ENCODE measurements around the gene MXD4. TPM values are rescaled to one million over a fixed set of nuclear protein-coding genes. Genes with fewer than 3 reads are reported as not detected.

MXD4 gene
- total and polyA plus RNA-seq, 2 donors (not counting 1 experiment from before 2014, with no cell fraction given), result 67.3 to 75.3 TPM

DNA sequence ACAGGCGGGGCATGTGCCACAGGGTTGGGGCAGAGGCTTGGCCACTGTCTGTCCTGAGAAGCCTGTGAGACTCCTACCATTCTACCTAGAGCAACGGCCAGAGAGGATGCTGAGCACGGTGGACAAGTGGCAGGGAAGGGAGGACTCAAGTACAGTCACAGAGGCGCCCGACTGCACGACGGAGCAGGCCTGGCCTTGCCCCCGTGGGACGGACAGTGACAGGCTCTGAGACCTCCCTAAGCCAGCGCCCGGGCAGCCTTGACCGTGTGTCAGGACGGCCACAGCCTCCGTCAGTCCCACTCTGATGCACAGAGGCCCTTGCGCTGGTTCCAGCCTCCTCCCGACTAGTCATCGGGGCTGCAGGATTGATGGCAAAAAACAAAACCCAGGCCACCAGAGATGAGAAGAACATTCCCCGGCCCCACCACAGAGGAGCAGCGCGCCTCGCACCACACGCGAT is 36.7 kb upstream of the MXD4 start:
- H3K27me3 Mint-ChIP-seq, result no peaks in the 10 kb centered on the region
- intact Hi-C loops (cut with micrococcal nuclease), result no loop called here
- no peak overlapping the region for H3K4me3 Mint-ChIP-seq
- peak overlapping the region; percentile 76 for H3K27ac Mint-ChIP-seq
- Histone ChIP-seq H3K9ac (ENCODE audit: low read length) (no peak overlapping the region), H3K4me2 (replicated peaks; ENCODE audit: low read depth, low read length, poor library complexity, severe bottlenecking) (no peak overlapping the region), H4K20me1 (ENCODE audit: control insufficient read depth, insufficient read depth, low read length, poor library complexity, severe bottlenecking) (no peaks in the 10 kb centered on the region), H3K79me2 (ENCODE audit: control insufficient read depth, insufficient read depth, low read length) (no peaks in the 10 kb centered on the region), H3K36me3 (replicated peaks in 1 of 2; ENCODE audit: control extremely low read depth in 1 of 2, control insufficient read depth in 1 of 2, extremely low read depth in 1 of 2, insufficient read depth in 2 of 2, low read length in 1 of 2) (no peaks in the 10 kb centered on the region), H3K27ac (ENCODE audit: low read length in 2 of 2) (no peak overlapping the region), H3K27me3 (replicated peaks in 1 of 4; ENCODE audit: control extremely low read depth in 1 of 4, control insufficient read depth in 3 of 4, insufficient read depth in 4 of 4, low read length in 3 of 4) (no peaks in the 10 kb centered on the region), H3K9me3 (ENCODE audit: control extremely low read depth in 1 of 3, control insufficient read depth in 2 of 3, insufficient read depth in 1 of 3, low read length in 2 of 3) (peaks cover 0 to 4% (median 0%) of the 10 kb centered on the region in 3 donors), H3K4me3 (ENCODE audit: control extremely low read depth in 1 of 5, extremely low read depth in 1 of 5, insufficient read depth in 1 of 5, low read depth in 2 of 5, low read length in 4 of 5) (no peak overlapping the region), H2AFZ (ENCODE audit: insufficient read depth, low read depth, low read length, poor library complexity, severe bottlenecking) (no peak overlapping the region), H3K4me1 (ENCODE audit: control insufficient read depth in 2 of 2, insufficient read depth in 2 of 2, low read length in 2 of 2) (peaks cover 0 to 8% of the 10 kb centered on the region in 2 donors)
- ChIA-PET POLR2A (no interaction called here), CTCF (no interaction called here)
- DNase-seq (no peak), ATAC-seq (ENCODE audit: low read depth) (no peak)
- TF ChIP-seq, protein P1, sequence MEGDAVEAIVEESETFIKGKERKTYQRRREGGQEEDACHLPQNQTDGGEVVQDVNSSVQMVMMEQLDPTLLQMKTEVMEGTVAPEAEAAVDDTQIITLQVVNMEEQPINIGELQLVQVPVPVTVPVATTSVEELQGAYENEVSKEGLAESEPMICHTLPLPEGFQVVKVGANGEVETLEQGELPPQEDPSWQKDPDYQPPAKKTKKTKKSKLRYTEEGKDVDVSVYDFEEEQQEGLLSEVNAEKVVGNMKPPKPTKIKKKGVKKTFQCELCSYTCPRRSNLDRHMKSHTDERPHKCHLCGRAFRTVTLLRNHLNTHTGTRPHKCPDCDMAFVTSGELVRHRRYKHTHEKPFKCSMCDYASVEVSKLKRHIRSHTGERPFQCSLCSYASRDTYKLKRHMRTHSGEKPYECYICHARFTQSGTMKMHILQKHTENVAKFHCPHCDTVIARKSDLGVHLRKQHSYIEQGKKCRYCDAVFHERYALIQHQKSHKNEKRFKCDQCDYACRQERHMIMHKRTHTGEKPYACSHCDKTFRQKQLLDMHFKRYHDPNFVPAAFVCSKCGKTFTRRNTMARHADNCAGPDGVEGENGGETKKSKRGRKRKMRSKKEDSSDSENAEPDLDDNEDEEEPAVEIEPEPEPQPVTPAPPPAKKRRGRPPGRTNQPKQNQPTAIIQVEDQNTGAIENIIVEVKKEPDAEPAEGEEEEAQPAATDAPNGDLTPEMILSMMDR (IDR thresholded peaks at IDR 0.05), result no peak
- TF ChIP-seq EZH2 (IDR thresholded peaks at IDR 0.05; ENCODE audit: borderline replicate concordance, insufficient read depth, low read depth, low read length, poor library complexity, severe bottlenecking), result no peak
- no peaks in the 10 kb centered on the region for H3K9me3 Mint-ChIP-seq (ENCODE audit: insufficient read depth)
- WGBS (ENCODE audit: insufficient coverage), result 88% methylated on average over 17 of the region's 23 CpGs
- H3K4me1 Mint-ChIP-seq, result peaks cover 20% of the 10 kb centered on the region

DNA sequence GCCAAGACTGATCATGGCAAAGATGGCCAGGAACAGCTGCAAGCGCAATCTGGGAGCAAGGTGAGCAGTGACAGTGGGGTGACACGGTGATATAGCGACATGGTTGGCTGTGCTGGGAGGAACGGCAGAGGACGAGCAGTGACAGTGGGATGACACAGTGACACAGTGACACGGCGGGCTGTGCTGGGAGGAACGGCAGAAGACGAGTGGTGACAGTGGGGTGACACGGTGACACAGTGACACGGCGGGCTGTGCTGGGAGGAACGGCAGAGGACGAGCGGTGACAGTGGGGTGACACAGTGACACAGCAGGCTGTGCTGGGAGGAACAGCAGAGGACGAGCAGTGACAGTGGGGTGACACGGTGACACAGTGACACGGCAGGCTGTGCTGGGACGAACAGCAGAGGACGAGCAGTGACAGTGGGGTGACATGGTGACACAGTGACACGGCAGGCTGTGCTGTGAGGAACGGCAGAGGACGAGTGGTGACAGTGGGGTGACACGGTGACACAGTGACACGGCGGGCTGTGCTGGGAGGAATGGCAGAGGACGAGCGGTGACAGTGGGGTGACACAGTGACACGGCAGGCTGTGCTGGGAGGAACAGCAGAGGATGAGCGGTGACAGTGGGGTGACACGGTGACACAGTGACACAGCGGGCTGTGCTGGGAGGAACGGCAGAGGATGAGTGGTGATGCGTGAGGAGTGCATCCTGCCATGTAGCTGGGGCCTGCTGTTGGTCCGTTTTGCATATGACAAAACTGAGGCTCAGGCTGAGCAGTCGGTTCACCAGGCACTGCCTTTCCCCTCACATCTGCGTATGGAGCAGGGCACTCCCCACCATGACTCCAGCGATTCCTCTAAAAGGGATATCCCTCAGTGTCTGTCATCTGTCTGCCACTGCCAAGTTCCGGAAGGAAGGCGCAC is 36.0 kb upstream of the MXD4 start:
- no peak overlapping the region for H3K9ac ChIP-seq (ENCODE audit: low read length)
- no peaks in the 10 kb centered on the region for H3K79me2 ChIP-seq (ENCODE audit: control insufficient read depth, insufficient read depth, low read length)
- H3K27ac ChIP-seq (ENCODE audit: low read length in 2 of 2), result no peak overlapping the region
- CTCF ChIA-PET, result no interaction called here
- WGBS (ENCODE audit: insufficient coverage), result 86% methylated on average over 39 of the region's 40 CpGs
- H2AFZ ChIP-seq (ENCODE audit: insufficient read depth, low read depth, low read length, poor library complexity, severe bottlenecking), result no peak overlapping the region
- no peaks in the 10 kb centered on the region for H3K36me3 ChIP-seq (replicated peaks in 1 of 2; ENCODE audit: control extremely low read depth in 1 of 2, control insufficient read depth in 1 of 2, extremely low read depth in 1 of 2, insufficient read depth in 2 of 2, low read length in 1 of 2)
- Mint-ChIP-seq H3K4me3 (peak overlapping the region; percentile 61), H3K4me1 (peaks cover 20% of the 10 kb centered on the region), H3K27ac (peak overlapping the region; percentile 76), H3K27me3 (no peaks in the 10 kb centered on the region), H3K9me3 (ENCODE audit: insufficient read depth) (no peaks in the 10 kb centered on the region)
- ATAC-seq (ENCODE audit: low read depth) (peak; percentile 84), DNase-seq (peak; percentile 41)
- POLR2A ChIA-PET, result no interaction called here
- H3K9me3 ChIP-seq (ENCODE audit: control extremely low read depth in 1 of 3, control insufficient read depth in 2 of 3, insufficient read depth in 1 of 3, low read length in 2 of 3), result peaks cover 0 to 3% (median 0%) of the 10 kb centered on the region in 3 donors
- H3K4me2 ChIP-seq (replicated peaks; ENCODE audit: low read depth, low read length, poor library complexity, severe bottlenecking), result no peak overlapping the region
- H3K4me3 ChIP-seq (ENCODE audit: control extremely low read depth in 1 of 5, extremely low read depth in 1 of 5, insufficient read depth in 1 of 5, low read depth in 2 of 5, low read length in 4 of 5), result no peak overlapping the region
- intact Hi-C loops (cut with micrococcal nuclease), result no loop called here
- peaks cover 0 to 8% of the 10 kb centered on the region in 2 donors for H3K4me1 ChIP-seq (ENCODE audit: control insufficient read depth in 2 of 2, insufficient read depth in 2 of 2, low read length in 2 of 2)
- TF ChIP-seq EZH2 (IDR thresholded peaks at IDR 0.05; ENCODE audit: borderline replicate concordance, insufficient read depth, low read depth, low read length, poor library complexity, severe bottlenecking), result no peak
- TF ChIP-seq, protein P1 (IDR thresholded peaks at IDR 0.05), result no peak
- no peaks in the 10 kb centered on the region for H4K20me1 ChIP-seq (ENCODE audit: control insufficient read depth, insufficient read depth, low read length, poor library complexity, severe bottlenecking)
- no peaks in the 10 kb centered on the region for H3K27me3 ChIP-seq (replicated peaks in 1 of 4; ENCODE audit: control extremely low read depth in 1 of 4, control insufficient read depth in 3 of 4, insufficient read depth in 4 of 4, low read length in 3 of 4)

All from B cell (primary cell).